Neuronal stem cell (in vitro differentiated cells): ENCODE data around the gene GRID1.

ENCODE experiments used
- DNase-seq: peaks from one replicate; pipeline ENCODE4 v3.0.0-alpha.2; 2013; ENCODE audit warnings: low spot score
- H2AFZ ChIP-seq: one replicate; pipeline ENCODE4 v1.6.1; 2013; ENCODE audit warnings: mild to moderate bottlenecking, low read length, inconsistent platforms
- H2AK5ac ChIP-seq: 2 replicates; pipeline ENCODE4 v1.6.1; 2013; ENCODE audit warnings: low read depth, mild to moderate bottlenecking, inconsistent platforms, low read length, moderate library complexity, mixed read lengths
- H2BK120ac ChIP-seq: 2 replicates; pipeline ENCODE4 v1.6.1; 2013; ENCODE audit warnings: low read depth, mild to moderate bottlenecking, inconsistent platforms, low read length, moderate library complexity, mixed read lengths
- H2BK12ac ChIP-seq: one replicate; pipeline ENCODE4 v1.6.1; 2013; ENCODE audit warnings: low read length, inconsistent platforms
- H2BK15ac ChIP-seq: 2 replicates; pipeline ENCODE4 v1.6.1; 2013; ENCODE audit warnings: mild to moderate bottlenecking, low read length, inconsistent platforms, mixed read lengths
- H2BK5ac ChIP-seq: one replicate; pipeline ENCODE4 v1.6.1; 2013; ENCODE audit warnings: inconsistent platforms, mild to moderate bottlenecking, low read length, moderate library complexity
- H3K14ac ChIP-seq: one replicate; pipeline ENCODE4 v1.6.1; 2013; ENCODE audit warnings: low read length, inconsistent platforms
- H3K18ac ChIP-seq: 2 replicates; pipeline ENCODE4 v1.6.1; 2013; ENCODE audit warnings: low read length, inconsistent platforms
- H3K23ac ChIP-seq: 2 replicates; pipeline ENCODE4 v1.6.1; 2013; ENCODE audit warnings: low read depth, mild to moderate bottlenecking, mixed read lengths, low read length, inconsistent platforms; ENCODE audit not compliant: poor library complexity
- H3K27ac ChIP-seq: replicated peaks from 3 replicates; pipeline ENCODE4 v1.5.1; 2013; ENCODE audit warnings: low read length, inconsistent platforms
- H3K27me3 ChIP-seq, 3 experiments: 2 replicates each; pipeline ENCODE4 v1.6.1; 2013; ENCODE audit warnings: low read length in 3 of 3, mild to moderate bottlenecking in 2 of 3, inconsistent platforms in 1 of 3, low read depth in 1 of 3, mixed read lengths in 1 of 3, moderate library complexity in 1 of 3; ENCODE audit not compliant: control insufficient read depth in 3 of 3, insufficient read depth in 3 of 3
- H3K36me3 ChIP-seq, 2 donors: replicated peaks in 1 of 2; 2 replicates each; pipeline ENCODE4 v1.6.1; 2013; ENCODE audit warnings: low read length in 2 of 2; ENCODE audit not compliant: control insufficient read depth in 2 of 2, insufficient read depth in 2 of 2
- H3K4ac ChIP-seq: 2 replicates; pipeline ENCODE4 v1.6.1; 2013; ENCODE audit warnings: inconsistent platforms, mild to moderate bottlenecking, low read length, moderate library complexity
- H3K4me1 ChIP-seq, 2 donors: 1 replicate in 1 of 2; 2 replicates in 1 of 2; pipeline ENCODE4 v1.6.1; 2013; ENCODE audit warnings: low read length in 2 of 2, low read depth in 1 of 2; ENCODE audit not compliant: control insufficient read depth in 2 of 2, insufficient read depth in 1 of 2
- H3K4me2 ChIP-seq: one replicate; pipeline ENCODE4 v1.6.1; 2013; ENCODE audit warnings: mild to moderate bottlenecking, low read length, inconsistent platforms; ENCODE audit not compliant: insufficient read depth, poor library complexity, severe bottlenecking
- H3K4me3 ChIP-seq, 2 donors: 2 replicates each; pipeline ENCODE4 v1.5.1; 2013; ENCODE audit warnings: low read length in 2 of 2, mild to moderate bottlenecking in 2 of 2, inconsistent platforms in 1 of 2, moderate library complexity in 1 of 2
- H3K79me1 ChIP-seq: one replicate; pipeline ENCODE4 v1.6.1; 2013; ENCODE audit warnings: low read depth, mild to moderate bottlenecking, inconsistent platforms, low read length, moderate library complexity
- H3K9ac ChIP-seq: one replicate; pipeline ENCODE4 v1.6.1; 2013; ENCODE audit warnings: mild to moderate bottlenecking, low read depth, low read length, inconsistent platforms; ENCODE audit not compliant: poor library complexity
- H3K9me3 ChIP-seq, 2 donors: replicated peaks in 1 of 2; 2 replicates each; pipeline versions ENCODE3 to v1.6.1; 2013; ENCODE audit warnings: low read length in 2 of 2, mild to moderate bottlenecking in 2 of 2, inconsistent platforms in 1 of 2, low read depth in 1 of 2, mixed read lengths in 1 of 2, moderate library complexity in 1 of 2; ENCODE audit not compliant: control insufficient read depth in 2 of 2, insufficient read depth in 1 of 2
- H4K8ac ChIP-seq: one replicate; pipeline ENCODE4 v1.6.1; 2013; ENCODE audit warnings: low read depth, mild to moderate bottlenecking, inconsistent platforms, low read length, moderate library complexity
- H4K91ac ChIP-seq: one replicate; pipeline ENCODE4 v1.6.1; 2013; ENCODE audit warnings: low read length, low read depth, mild to moderate bottlenecking, inconsistent platforms; ENCODE audit not compliant: poor library complexity
- whole genome bisulfite sequencing, 2 donors: extraction: QIAGEN DNeasy Blood & Tissue Kit; methylation state at CpG; one replicate each; pipeline ENCODE4 v1.1.7; 2013; ENCODE audit warnings: missing lambda C conversion rate in 2 of 2, mixed read lengths in 1 of 2; ENCODE audit not compliant: insufficient read length in 2 of 2, insufficient replicate concordance in 1 of 2; ENCODE audit errors: extremely low coverage in 2 of 2; 5-methylcytosine and 5-hydroxymethylcytosine counted together

Gene GRID1

GRCh38 chr10:86284355-86285105 is 82.1 kb downstream of the GRID1 start:
- Histone ChIP-seq H3K4me3 (no peak overlapping the region), H3K4ac (no peak overlapping the region), H3K9me3 (peaks cover 0 to 2% of the 10 kb centered on the region in 2 donors), H3K4me2 (no peak overlapping the region), H2BK5ac (no peak overlapping the region), H3K18ac (peak overlapping the region; percentile 74), H3K23ac (peak overlapping the region; percentile 52), H3K27ac (no peak overlapping the region), H4K91ac (no peak overlapping the region), H2BK12ac (no peak overlapping the region), H2BK15ac (peak overlapping the region; percentile 41), H3K14ac (peak overlapping the region; percentile 79), H3K4me1 (peaks cover 0 to 2% of the 10 kb centered on the region in 2 donors), H2BK120ac (no peak overlapping the region), H3K36me3 (no peaks in the 10 kb centered on the region), H2AFZ (no peak overlapping the region), H3K9ac (peak overlapping the region; percentile 55), H2AK5ac (peak overlapping the region; percentile 2), H4K8ac (peak overlapping the region; percentile 4), H3K27me3 (peaks cover 0 to 2% (median 0%) of the 10 kb centered on the region in 3 experiments), H3K79me1 (no peaks in the 10 kb centered on the region)
- no peak for DNase-seq
- no CpG with 5 or more reads among the region's 11 CpGs for WGBS, 2 donors

- peaks cover 0 to 2% (median 0%) of the 10 kb centered on the region in 3 experiments for H3K27me3 ChIP-seq
- H3K36me3 ChIP-seq = no peaks in the 10 kb centered on the region
- DNase-seq = no peak
- H3K23ac ChIP-seq = no peak overlapping the region
- WGBS, 2 donors = no CpG with 5 or more reads among the region's 1 CpG
- no peaks in the 10 kb centered on the region for H3K79me1 ChIP-seq
- no peak overlapping the region for H2BK12ac ChIP-seq
- H4K8ac ChIP-seq = no peak overlapping the region
- H3K18ac ChIP-seq = no peak overlapping the region
- no peak overlapping the region for H2BK5ac ChIP-seq
- peaks cover 0 to 2% of the 10 kb centered on the region in 2 donors for H3K4me1 ChIP-seq
- H2AFZ ChIP-seq = no peak overlapping the region
- peak overlapping the region; percentile 55 for H3K9ac ChIP-seq
- no peak overlapping the region for H3K4ac ChIP-seq
- peak overlapping the region in 1 of 2 donors; percentile 28 for H3K4me3 ChIP-seq
- no peak overlapping the region for H2BK120ac ChIP-seq
- no peak overlapping the region for H3K4me2 ChIP-seq
- no peak overlapping the region for H2BK15ac ChIP-seq
- H2AK5ac ChIP-seq = no peak overlapping the region
- H3K14ac ChIP-seq = peak overlapping the region; percentile 67
- no peak overlapping the region for H4K91ac ChIP-seq
- no peak overlapping the region for H3K27ac ChIP-seq
- peaks cover 0 to 2% of the 10 kb centered on the region in 2 donors for H3K9me3 ChIP-seq
These were observed 82.9 kb downstream of the GRID1 start for GRCh38 chr10:86283466-86284287.

GRCh38 chr10:86282664-86283465 is 83.7 kb downstream of the GRID1 start:
- Histone ChIP-seq H2AK5ac (no peak overlapping the region), H2BK12ac (no peak overlapping the region), H3K9me3 (peaks cover 0 to 2% of the 10 kb centered on the region in 2 donors), H3K4me2 (no peak overlapping the region), H3K4me1 (peaks cover 0 to 2% of the 10 kb centered on the region in 2 donors), H3K27ac (no peak overlapping the region), H2BK5ac (no peak overlapping the region), H3K23ac (no peak overlapping the region), H4K8ac (peak overlapping the region; percentile 32), H3K79me1 (no peaks in the 10 kb centered on the region), H3K4ac (no peak overlapping the region), H3K18ac (peak overlapping the region; percentile 41), H3K36me3 (no peaks in the 10 kb centered on the region), H2BK120ac (no peak overlapping the region), H4K91ac (no peak overlapping the region), H2AFZ (no peak overlapping the region), H3K4me3 (no peak overlapping the region), H3K9ac (no peak overlapping the region), H2BK15ac (no peak overlapping the region), H3K27me3 (peaks cover 0 to 2% (median 0%) of the 10 kb centered on the region in 3 experiments), H3K14ac (no peak overlapping the region)
- no CpG with 5 or more reads among the region's 1 CpG for WGBS, 2 donors
- DNase-seq = no peak
